ENCODE results near the gene GGN. TPM values are rescaled to one million over a fixed set of nuclear protein-coding genes. Genes with fewer than 3 reads are reported as not detected.

Gene GGN
- total and polyA plus RNA-seq, 2 of the 13 experiments (the other 11 are each of a cell fraction or from before 2014, with no cell fraction given) = not detected

DNA sequence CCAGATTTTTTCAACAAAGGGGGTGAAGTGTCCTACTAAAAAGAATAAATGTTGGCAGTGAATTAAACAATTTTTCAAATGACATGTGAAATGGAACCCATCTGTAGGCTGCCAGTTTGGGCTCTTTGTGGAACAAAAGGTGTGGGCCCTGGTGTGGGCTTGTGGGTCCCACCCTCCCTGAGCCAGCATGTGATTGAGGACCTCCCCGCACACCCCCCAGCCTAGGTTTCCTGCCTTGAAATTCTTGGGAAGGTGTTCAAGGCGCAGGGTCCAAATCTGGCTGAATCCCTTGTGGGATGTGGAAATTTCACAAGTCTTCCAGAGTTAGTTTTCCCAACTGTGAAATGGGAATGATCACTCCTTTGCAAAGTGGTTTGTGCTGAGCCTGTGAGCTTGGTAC, 4.1 kb downstream of the GGN start:
- no peak overlapping the region for H3K4me2 ChIP-seq (ENCODE audit: low read depth, low read length)
- peaks cover 22 to 44% of the 10 kb centered on the region in 2 experiments for H3K36me3 ChIP-seq (replicated peaks in 1 of 2; ENCODE audit: control insufficient read depth in 1 of 2, insufficient read depth in 2 of 2, low read length in 2 of 2)
- H4K20me1 ChIP-seq (ENCODE audit: insufficient read depth, low read length) = peaks cover 4% of the 10 kb centered on the region; the same call in 1 of the 2 replicates
- WGBS (ENCODE audit: low lambda C conversion rate) = 100% methylated on average over 1 of the region's 2 CpGs
- ChIA-PET POLR2A (interaction anchor here (2.5 kb wide), 1 partner anchor 9 kb away, joined by 15 read pairs; the partner anchor contains the start of gene PSMD8), CTCF (ENCODE audit: low intra/inter-chr PET ratio, low total read pairs) (no interaction called here)
- H3K27me3 ChIP-seq (ENCODE audit: control insufficient read depth in 1 of 2, insufficient read depth in 2 of 2, low read length in 2 of 2) = peaks cover 0 to 6% of the 10 kb centered on the region in 2 experiments; a peak in 3 of 5 replicates
- H3K9ac ChIP-seq (ENCODE audit: insufficient read depth, low read depth, low read length) = no peak overlapping the region
- no peak overlapping the region for H3K4me3 ChIP-seq (replicated peaks in 1 of 3; ENCODE audit: insufficient read depth in 1 of 3, low read depth in 2 of 3, low read length in 3 of 3)
- TF ChIP-seq PAXIP1 (CRISPR knock-in tag; conservative IDR thresholded peaks at IDR 0.05) = no peak
- TF ChIP-seq POLR2A (IDR thresholded peaks at IDR 0.05; ENCODE audit: insufficient read depth in 1 of 2, low read depth in 2 of 2, low read length in 2 of 2) = no peak
- TF ChIP-seq ZNF335 (CRISPR knock-in tag; IDR thresholded peaks at IDR 0.05) = no peak
- TF ChIP-seq SMAD3 (CRISPR knock-in tag; IDR thresholded peaks at IDR 0.05) = no peak
- TF ChIP-seq CHD2 (IDR thresholded peaks at IDR 0.05; ENCODE audit: low read depth, low read length) = no peak
- no peak for TF ChIP-seq ZNF224 (CRISPR knock-in tag; IDR thresholded peaks at IDR 0.05)
- no peak for TF ChIP-seq PREB (CRISPR knock-in tag; IDR thresholded peaks at IDR 0.05)
- no peak for TF ChIP-seq DPF2 (CRISPR knock-in tag; IDR thresholded peaks at IDR 0.05; ENCODE audit: borderline replicate concordance, low read depth)
- TF ChIP-seq ZBTB3 (CRISPR knock-in tag; IDR thresholded peaks at IDR 0.05; ENCODE audit: borderline replicate concordance, low read depth) = no peak
- no peak for TF ChIP-seq NFYB (CRISPR knock-in tag; IDR thresholded peaks at IDR 0.05)
- TF ChIP-seq ISX (CRISPR knock-in tag; conservative IDR thresholded peaks at IDR 0.05) = no peak
- H3K9me3 ChIP-seq (ENCODE audit: low read length) = no peaks in the 10 kb centered on the region
- intact Hi-C loops (cut with micrococcal nuclease; ENCODE audit: unreplicated experiment) = no loop called here
- DNase-seq (ENCODE audit: low spot score) = no peak
- no peak for FAIRE-seq
- in situ Hi-C loops (cut with HindIII; ENCODE audit: extremely low pct_ligation_motif_present, low pct_unique_long_range_greater_than_20kb) = no loop called here
- peaks cover 8% of the 10 kb centered on the region for H3K4me1 ChIP-seq (ENCODE audit: insufficient read depth, low read length)
- no peak overlapping the region for H3K27ac ChIP-seq (ENCODE audit: extremely low read length, insufficient read depth, low read length)
- no peak overlapping the region for H2AFZ ChIP-seq (ENCODE audit: low read length)
- no peak for ATAC-seq
- BruUV-seq (replicated peaks) = no TSS peak
- no peaks in the 10 kb centered on the region for H3K79me2 ChIP-seq (ENCODE audit: insufficient read depth, low read length)
